ENCODE results near the gene JARID2. TPM values are rescaled to one million over a fixed set of nuclear protein-coding genes. Genes with fewer than 3 reads are reported as not detected.

Gene JARID2
- total and polyA plus RNA-seq, 2 of the 13 experiments (the other 11 are each of a cell fraction or from before 2014, with no cell fraction given): 7.5 to 10.3 TPM

DNA sequence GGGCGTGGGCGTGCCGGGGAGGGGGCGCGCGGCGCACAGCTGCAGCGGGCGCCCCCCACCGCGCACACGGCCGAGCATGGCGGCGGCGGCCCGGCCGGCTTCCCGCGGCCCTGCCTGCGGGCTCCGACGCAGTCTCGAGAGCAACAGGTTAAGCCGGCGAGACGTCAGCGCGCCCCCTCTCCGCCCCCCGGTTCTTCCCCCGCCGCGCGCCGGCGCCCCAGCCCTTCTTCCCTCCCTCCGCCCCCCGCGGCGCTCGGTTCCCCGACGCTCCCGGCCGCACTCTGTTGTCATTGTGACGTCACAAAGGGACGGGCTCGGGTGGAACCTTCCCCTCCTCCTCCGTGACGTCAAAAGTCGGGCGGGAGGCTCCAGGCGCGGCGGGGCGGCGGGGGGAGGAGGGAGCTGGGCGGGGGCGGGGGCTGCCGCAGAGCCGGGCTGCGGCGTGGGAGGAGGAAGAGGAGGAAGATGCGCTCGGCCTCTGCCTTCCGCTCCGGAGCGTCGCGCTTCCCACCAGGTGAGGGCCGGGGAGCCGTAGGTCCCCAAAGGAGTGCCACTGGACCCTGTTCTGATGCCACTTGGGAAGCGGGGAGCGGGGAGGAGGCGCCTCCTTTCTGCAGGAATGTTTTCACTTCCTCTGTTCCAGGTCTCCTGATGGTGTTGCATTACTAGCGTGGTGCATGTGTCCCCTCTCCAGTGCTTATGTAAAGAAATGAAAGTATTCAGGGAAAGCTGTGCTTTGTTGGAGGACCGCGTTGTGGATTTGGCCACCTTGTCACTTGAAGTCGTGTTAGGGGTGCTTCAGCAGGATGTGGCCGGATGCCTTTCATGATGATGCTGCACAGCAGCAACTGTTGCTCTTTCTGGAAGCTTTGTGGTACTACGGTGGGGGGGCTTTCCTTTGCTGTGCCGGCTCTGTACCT, 2.8 kb downstream of the JARID2 start (continued):
- TF ChIP-seq ZNF124 (CRISPR knock-in tag; IDR thresholded peaks at IDR 0.05): no peak
- no peak for TF ChIP-seq EZH2 (conservative IDR thresholded peaks at IDR 0.05; ENCODE audit: low read depth, low read length)
- TF ChIP-seq GATAD1 (CRISPR knock-in tag; IDR thresholded peaks at IDR 0.05): no peak; the same call in 1 of the 2 replicates
- TF ChIP-seq TGIF2 (CRISPR knock-in tag; IDR thresholded peaks at IDR 0.05): peak; percentile 35
- no peak for TF ChIP-seq ZNF557 (CRISPR knock-in tag; IDR thresholded peaks at IDR 0.05)
- TF ChIP-seq, protein P1, sequence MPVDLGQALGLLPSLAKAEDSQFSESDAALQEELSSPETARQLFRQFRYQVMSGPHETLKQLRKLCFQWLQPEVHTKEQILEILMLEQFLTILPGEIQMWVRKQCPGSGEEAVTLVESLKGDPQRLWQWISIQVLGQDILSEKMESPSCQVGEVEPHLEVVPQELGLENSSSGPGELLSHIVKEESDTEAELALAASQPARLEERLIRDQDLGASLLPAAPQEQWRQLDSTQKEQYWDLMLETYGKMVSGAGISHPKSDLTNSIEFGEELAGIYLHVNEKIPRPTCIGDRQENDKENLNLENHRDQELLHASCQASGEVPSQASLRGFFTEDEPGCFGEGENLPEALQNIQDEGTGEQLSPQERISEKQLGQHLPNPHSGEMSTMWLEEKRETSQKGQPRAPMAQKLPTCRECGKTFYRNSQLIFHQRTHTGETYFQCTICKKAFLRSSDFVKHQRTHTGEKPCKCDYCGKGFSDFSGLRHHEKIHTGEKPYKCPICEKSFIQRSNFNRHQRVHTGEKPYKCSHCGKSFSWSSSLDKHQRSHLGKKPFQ (CRISPR knock-in tag; IDR thresholded peaks at IDR 0.05; ENCODE audit: insufficient replicate concordance): no peak
- peak; percentile 51; the same call in 1 of the 2 replicates for TF ChIP-seq ZBTB38 (CRISPR knock-in tag; IDR thresholded peaks at IDR 0.05)
- TF ChIP-seq, protein P2, sequence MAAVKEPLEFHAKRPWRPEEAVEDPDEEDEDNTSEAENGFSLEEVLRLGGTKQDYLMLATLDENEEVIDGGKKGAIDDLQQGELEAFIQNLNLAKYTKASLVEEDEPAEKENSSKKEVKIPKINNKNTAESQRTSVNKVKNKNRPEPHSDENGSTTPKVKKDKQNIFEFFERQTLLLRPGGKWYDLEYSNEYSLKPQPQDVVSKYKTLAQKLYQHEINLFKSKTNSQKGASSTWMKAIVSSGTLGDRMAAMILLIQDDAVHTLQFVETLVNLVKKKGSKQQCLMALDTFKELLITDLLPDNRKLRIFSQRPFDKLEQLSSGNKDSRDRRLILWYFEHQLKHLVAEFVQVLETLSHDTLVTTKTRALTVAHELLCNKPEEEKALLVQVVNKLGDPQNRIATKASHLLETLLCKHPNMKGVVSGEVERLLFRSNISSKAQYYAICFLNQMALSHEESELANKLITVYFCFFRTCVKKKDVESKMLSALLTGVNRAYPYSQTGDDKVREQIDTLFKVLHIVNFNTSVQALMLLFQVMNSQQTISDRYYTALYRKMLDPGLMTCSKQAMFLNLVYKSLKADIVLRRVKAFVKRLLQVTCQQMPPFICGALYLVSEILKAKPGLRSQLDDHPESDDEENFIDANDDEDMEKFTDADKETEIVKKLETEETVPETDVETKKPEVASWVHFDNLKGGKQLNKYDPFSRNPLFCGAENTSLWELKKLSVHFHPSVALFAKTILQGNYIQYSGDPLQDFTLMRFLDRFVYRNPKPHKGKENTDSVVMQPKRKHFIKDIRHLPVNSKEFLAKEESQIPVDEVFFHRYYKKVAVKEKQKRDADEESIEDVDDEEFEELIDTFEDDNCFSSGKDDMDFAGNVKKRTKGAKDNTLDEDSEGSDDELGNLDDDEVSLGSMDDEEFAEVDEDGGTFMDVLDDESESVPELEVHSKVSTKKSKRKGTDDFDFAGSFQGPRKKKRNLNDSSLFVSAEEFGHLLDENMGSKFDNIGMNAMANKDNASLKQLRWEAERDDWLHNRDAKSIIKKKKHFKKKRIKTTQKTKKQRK (IDR thresholded peaks at IDR 0.05; ENCODE audit: low read length): no peak
- peak; percentile 81 for TF ChIP-seq RFX5 (IDR thresholded peaks at IDR 0.05; ENCODE audit: low read depth, low read length)
- TF ChIP-seq, protein P3, sequence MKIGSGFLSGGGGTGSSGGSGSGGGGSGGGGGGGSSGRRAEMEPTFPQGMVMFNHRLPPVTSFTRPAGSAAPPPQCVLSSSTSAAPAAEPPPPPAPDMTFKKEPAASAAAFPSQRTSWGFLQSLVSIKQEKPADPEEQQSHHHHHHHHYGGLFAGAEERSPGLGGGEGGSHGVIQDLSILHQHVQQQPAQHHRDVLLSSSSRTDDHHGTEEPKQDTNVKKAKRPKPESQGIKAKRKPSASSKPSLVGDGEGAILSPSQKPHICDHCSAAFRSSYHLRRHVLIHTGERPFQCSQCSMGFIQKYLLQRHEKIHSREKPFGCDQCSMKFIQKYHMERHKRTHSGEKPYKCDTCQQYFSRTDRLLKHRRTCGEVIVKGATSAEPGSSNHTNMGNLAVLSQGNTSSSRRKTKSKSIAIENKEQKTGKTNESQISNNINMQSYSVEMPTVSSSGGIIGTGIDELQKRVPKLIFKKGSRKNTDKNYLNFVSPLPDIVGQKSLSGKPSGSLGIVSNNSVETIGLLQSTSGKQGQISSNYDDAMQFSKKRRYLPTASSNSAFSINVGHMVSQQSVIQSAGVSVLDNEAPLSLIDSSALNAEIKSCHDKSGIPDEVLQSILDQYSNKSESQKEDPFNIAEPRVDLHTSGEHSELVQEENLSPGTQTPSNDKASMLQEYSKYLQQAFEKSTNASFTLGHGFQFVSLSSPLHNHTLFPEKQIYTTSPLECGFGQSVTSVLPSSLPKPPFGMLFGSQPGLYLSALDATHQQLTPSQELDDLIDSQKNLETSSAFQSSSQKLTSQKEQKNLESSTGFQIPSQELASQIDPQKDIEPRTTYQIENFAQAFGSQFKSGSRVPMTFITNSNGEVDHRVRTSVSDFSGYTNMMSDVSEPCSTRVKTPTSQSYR (CRISPR knock-in tag; IDR thresholded peaks at IDR 0.05; ENCODE audit: borderline replicate concordance): peak; percentile 84
- no peak for TF ChIP-seq ZNF121 (CRISPR knock-in tag; IDR thresholded peaks at IDR 0.05)
- no peak for TF ChIP-seq HDAC2 (CRISPR knock-in tag; IDR thresholded peaks at IDR 0.05)
- TF ChIP-seq, protein P4, sequence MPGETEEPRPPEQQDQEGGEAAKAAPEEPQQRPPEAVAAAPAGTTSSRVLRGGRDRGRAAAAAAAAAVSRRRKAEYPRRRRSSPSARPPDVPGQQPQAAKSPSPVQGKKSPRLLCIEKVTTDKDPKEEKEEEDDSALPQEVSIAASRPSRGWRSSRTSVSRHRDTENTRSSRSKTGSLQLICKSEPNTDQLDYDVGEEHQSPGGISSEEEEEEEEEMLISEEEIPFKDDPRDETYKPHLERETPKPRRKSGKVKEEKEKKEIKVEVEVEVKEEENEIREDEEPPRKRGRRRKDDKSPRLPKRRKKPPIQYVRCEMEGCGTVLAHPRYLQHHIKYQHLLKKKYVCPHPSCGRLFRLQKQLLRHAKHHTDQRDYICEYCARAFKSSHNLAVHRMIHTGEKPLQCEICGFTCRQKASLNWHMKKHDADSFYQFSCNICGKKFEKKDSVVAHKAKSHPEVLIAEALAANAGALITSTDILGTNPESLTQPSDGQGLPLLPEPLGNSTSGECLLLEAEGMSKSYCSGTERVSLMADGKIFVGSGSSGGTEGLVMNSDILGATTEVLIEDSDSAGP (CRISPR knock-in tag; IDR thresholded peaks at IDR 0.05; ENCODE audit: borderline replicate concordance): peak; percentile 11; the same call in 1 of the 2 replicates
- no peak for TF ChIP-seq ZNF562 (CRISPR knock-in tag; IDR thresholded peaks at IDR 0.05; ENCODE audit: borderline replicate concordance)
- TF ChIP-seq ZFAT (CRISPR knock-in tag; conservative IDR thresholded peaks at IDR 0.05): no peak
- TF ChIP-seq KLF11 (CRISPR knock-in tag; IDR thresholded peaks at IDR 0.05): no peak
- TF ChIP-seq TBL1XR1 (IDR thresholded peaks at IDR 0.05; ENCODE audit: borderline replicate concordance, low read length, partially characterized antibody): no peak

Measured in HepG2 (cell line).